ENCODE data around the gene RNF126.
A peak's percentile ranks its signal among the peaks of the same experiment; 100 is the strongest.

RNF126 gene

DNA sequence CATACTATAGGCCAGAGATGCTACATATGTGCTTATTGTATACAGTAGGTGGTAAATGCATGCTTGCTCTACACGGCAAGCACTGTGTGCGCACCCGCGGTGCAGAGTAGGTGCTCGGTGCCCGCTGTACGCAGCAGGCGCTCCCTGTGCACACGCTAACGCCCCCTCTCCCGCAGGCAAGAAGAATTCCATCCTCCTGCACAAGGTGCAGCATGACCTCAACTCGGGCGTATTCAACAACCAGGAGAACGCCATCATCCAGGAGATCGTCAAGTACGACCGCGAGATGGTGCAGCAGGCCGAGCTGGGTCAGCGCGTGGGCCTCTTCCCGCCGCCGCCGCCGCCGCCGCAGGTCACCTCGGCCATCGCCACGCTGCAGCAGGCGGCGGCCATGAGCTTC, 47.4 kb downstream of the RNF126 start:
- TF ChIP-seq, protein P1, sequence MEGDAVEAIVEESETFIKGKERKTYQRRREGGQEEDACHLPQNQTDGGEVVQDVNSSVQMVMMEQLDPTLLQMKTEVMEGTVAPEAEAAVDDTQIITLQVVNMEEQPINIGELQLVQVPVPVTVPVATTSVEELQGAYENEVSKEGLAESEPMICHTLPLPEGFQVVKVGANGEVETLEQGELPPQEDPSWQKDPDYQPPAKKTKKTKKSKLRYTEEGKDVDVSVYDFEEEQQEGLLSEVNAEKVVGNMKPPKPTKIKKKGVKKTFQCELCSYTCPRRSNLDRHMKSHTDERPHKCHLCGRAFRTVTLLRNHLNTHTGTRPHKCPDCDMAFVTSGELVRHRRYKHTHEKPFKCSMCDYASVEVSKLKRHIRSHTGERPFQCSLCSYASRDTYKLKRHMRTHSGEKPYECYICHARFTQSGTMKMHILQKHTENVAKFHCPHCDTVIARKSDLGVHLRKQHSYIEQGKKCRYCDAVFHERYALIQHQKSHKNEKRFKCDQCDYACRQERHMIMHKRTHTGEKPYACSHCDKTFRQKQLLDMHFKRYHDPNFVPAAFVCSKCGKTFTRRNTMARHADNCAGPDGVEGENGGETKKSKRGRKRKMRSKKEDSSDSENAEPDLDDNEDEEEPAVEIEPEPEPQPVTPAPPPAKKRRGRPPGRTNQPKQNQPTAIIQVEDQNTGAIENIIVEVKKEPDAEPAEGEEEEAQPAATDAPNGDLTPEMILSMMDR (IDR thresholded peaks at IDR 0.05; ENCODE audit: insufficient read depth, missing control alignments), result no peak
- FAIRE-seq, result no peak

DNA sequence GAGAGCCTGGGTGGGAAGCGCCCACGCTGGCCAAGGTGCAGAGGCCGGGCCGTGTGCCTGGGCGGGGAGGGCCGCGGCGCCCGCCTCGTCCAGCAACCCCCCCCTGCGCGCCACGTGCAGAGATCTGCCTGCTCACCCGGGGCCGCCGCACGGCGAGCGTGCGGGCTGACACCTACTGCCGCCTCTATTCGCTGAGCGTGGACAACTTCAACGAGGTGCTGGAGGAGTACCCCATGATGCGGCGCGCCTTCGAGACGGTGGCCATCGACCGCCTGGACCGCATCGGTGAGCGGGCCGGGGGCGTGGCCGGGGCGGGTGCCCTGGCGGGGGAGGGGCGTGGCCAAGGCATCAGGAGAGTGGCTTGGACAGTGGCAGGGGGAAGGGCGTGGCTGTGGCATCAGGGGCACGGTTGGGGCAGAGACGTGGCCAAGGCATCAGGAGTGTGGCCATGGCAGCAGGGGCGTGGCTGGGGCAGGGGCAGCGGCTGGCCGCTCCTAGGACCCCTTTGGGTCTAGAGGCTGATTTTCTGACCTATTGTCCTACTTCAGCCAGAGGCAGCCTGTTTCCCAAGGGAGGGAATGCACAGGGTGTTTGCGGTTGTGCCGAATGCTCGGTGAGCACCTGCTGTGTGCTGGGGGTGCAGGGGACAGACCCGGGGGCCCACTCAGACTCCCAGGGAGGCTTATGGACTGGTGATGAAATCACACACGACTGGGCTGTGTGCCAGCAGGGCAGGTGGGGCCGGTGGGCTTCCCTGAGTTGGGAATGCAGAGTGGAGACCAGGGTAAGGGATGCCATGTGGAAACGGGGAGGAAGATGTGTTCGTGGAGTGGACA, 49.1 kb downstream of the RNF126 start:
- TF ChIP-seq, protein P1 (IDR thresholded peaks at IDR 0.05; ENCODE audit: insufficient read depth, missing control alignments), result no peak

More for the DNA sequence above, 47.4 kb downstream of the RNF126 start:
- DNase-seq (ENCODE audit: insufficient read length, low spot score), result no peak

DNA sequence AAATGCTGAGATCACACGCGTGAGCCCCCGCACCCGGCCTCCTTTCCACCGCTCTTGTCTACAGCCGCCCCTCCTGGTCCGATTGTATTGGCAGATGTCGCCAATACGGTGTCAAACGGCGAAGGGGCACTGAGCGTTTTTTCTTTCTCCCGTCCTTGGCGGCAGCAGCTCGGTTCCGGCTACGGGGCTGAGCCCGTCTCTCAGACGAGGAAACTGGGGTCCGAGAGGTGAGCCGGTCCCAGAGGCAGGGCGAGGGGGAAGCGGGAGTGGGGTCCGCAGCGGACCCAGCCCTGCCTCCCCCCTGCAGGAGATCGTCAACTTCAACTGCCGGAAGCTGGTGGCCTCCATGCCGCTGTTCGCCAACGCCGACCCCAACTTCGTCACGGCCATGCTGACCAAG, 50.1 kb downstream of the RNF126 start:
- FAIRE-seq (no peak), DNase-seq (ENCODE audit: insufficient read length, low spot score) (no peak)

More for the DNA sequence above, 49.1 kb downstream of the RNF126 start:
- DNase-seq (ENCODE audit: insufficient read length, low spot score) (no peak), FAIRE-seq (no peak)

DNA sequence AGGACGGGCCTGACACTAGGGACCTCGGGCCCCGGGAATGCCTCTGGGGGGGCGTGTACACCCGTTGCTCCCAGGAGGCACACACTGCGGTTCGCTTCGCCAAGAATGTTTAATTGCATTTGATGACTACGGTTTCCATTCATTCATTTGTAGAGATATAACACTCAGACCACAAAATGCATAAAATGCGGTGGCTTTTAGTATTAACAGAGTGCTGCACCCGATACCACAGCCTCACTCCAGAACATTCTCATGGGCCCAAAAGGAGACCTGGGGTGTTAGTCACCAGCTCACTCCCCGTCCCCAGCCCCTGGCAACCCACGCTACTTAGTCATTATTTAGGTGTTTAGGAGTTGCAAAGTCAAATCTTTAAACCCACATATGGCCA, 51.5 kb downstream of the RNF126 start:
- no peak for FAIRE-seq
- TF ChIP-seq, protein P1 (IDR thresholded peaks at IDR 0.05; ENCODE audit: insufficient read depth, missing control alignments), result no peak
- DNase-seq (ENCODE audit: insufficient read length, low spot score), result no peak

More for the DNA sequence above, 50.1 kb downstream of the RNF126 start:
- TF ChIP-seq, protein P1 (IDR thresholded peaks at IDR 0.05; ENCODE audit: insufficient read depth, missing control alignments), result no peak

DNA sequence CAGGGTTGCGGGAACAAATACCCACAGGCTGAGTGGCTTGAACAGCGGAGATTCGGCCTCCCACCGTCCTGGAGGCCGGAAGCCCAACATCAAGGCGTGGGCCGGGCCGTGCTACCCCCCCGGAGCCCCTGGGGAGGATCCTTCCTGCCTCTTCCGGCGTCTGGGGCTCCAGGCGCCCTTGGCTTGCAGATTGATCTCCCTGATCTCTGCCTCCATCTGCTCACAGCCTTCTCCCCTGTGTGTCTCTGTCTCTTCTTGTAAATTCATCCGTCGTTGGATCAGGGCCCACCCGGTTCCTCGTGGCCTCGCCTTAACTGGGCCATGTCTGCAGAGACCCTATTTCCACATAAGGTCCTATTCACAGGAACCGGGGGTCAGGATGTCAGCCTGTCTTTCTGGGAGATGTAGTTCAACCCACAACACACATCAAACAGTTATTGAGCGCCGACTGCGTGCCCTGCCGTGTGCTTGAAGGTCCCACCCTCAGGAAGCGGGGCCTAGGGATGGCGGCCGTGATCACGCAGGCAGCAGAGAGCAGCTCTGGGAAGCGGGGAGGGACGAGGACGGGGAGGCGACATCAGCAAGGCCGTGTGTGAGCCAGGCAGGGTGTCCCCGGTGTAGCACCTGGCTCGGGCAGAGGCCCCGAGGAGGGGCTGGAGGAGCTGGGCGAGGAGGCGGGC, 52.1 kb downstream of the RNF126 start:
- peak; percentile 25 for FAIRE-seq
- peak; percentile 77 for DNase-seq (ENCODE audit: insufficient read length, low spot score)
- TF ChIP-seq, protein P1 (IDR thresholded peaks at IDR 0.05; ENCODE audit: insufficient read depth, missing control alignments), result no peak

DNA sequence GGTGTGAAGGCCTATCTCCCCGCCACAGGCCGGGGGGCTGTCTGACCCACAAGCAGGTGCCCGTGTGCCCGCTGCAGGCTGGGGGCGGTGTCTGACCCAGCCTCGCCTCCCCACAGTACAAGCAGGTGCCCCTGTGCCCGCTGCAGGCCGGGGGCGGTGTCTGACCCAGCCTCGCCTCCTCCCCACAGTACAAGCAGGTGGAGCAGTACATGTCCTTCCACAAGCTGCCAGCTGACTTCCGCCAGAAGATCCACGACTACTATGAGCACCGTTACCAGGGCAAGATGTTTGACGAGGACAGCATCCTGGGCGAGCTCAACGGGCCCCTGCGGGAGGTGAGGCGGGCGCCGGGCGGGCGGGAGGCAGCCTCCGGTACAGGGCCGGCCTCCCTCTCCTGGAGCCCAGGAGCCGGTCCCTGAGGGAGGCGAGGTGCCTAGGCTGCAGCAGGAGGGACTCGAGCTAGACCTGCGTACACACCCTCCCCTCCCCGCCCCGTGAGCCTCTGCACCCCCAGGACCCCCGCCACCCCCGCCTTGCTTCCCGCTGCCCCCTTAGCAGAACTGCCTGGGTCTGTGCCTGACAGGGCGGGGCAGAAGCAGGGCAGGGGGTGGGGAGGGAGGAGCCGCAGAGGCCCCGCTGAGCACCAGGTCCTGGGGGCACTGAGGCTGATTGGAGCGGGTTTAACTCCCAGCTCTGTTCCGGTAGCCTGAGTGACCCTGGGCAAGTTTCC, 52.8 kb downstream of the RNF126 start:
- no peak for FAIRE-seq
- TF ChIP-seq, protein P1 (IDR thresholded peaks at IDR 0.05; ENCODE audit: insufficient read depth, missing control alignments), result no peak
- DNase-seq (ENCODE audit: insufficient read length, low spot score), result no peak
